Gastroesophageal sphincter (tissue), 4 donors: ENCODE data around the gene SLK. TPM values are rescaled to one million over a fixed set of nuclear protein-coding genes. Genes with fewer than 3 reads are reported as not detected.

ENCODE experiments used
- ATAC-seq: fragments of 150-250 bp; one replicate; pipeline ENCODE4 v1.9.1; 2016; ENCODE audit warnings: mild to moderate bottlenecking, moderate library complexity
- H3K27ac ChIP-seq, 4 donors: fragments of 200-600 bp; sonication (generic) in 3 of 4; 1 replicate in 3 of 4; 2 replicates in 1 of 4; pipeline ENCODE4 v1.5.1; 2016 to 2019
- H3K27me3 ChIP-seq: fragments of 200-600 bp; sonication (generic); one replicate; pipeline ENCODE4 v1.5.1; 2019
- H3K36me3 ChIP-seq, 2 donors: fragments of 200-600 bp; sonication (generic); one replicate each; pipeline ENCODE4 v1.5.1; 2019; ENCODE audit warnings: control low read depth in 1 of 2
- H3K4me1 ChIP-seq, 3 donors: fragments of 200-600 bp; sonication (generic); 1 replicate in 2 of 3; 2 replicates in 1 of 3; pipeline ENCODE4 v1.5.1; 2016 to 2019; ENCODE audit warnings: control low read depth in 2 of 3
- H3K4me3 ChIP-seq, 2 donors: fragments of 200-600 bp; sonication (generic); one replicate each; pipeline ENCODE4 v1.5.1; 2019; ENCODE audit warnings: mild to moderate bottlenecking in 1 of 2, moderate library complexity in 1 of 2
- H3K9me3 ChIP-seq, 3 donors: fragments of 200-600 bp; sonication (generic); one replicate each; pipeline ENCODE4 v1.5.1; 2017 to 2019; ENCODE audit warnings: control low read depth in 2 of 3
- EP300 ChIP-seq: sonication (generic); formaldehyde crosslinking; IDR thresholded peaks from one replicate; pipeline ENCODE4 v1.6.1; 2017; ENCODE audit warnings: antibody characterized with exemption, mild to moderate bottlenecking
- POLR2A ChIP-seq, 2 donors: fragments of 450-650 bp; IDR thresholded peaks; one replicate each; pipeline ENCODE4 v1.6.1; 2017; ENCODE audit warnings: antibody characterized with exemption in 2 of 2, mild to moderate bottlenecking in 2 of 2, moderate library complexity in 1 of 2
- POLR2AphosphoS5 ChIP-seq: sonication (generic); formaldehyde crosslinking; IDR thresholded peaks from one replicate; pipeline ENCODE4 v1.6.1; 2017; ENCODE audit warnings: antibody characterized with exemption
- WGBS, 2 donors: methylation state at CpG; one replicate each; pipeline ENCODE4 v1.1.5; 2018; ENCODE audit warnings: low coverage in 1 of 2; 5-methylcytosine and 5-hydroxymethylcytosine counted together
- total RNA-seq, 4 donors: library from RNA; depleted of rRNA; stranded (reverse); fragments of >200 nt; gene quantifications; one replicate each; pipeline ENCODE4 v1.1.0, GENCODE V29; 2016
- TF ChIP-seq, protein P1 (sequence below), 4 experiments: fragments of 200-600 bp in 2 of 4; fragments of 450-650 bp in 2 of 4; sonication (generic) in 1 of 4; IDR thresholded peaks; one replicate each; pipeline ENCODE4 v1.5.1; 2017 to 2019; ENCODE audit warnings: antibody characterized with exemption in 4 of 4, mild to moderate bottlenecking in 2 of 4, moderate library complexity in 2 of 4

SLK gene
- total RNA-seq, 4 donors from 2014 or later: 75.0 to 119 (median 107) TPM

DNA sequence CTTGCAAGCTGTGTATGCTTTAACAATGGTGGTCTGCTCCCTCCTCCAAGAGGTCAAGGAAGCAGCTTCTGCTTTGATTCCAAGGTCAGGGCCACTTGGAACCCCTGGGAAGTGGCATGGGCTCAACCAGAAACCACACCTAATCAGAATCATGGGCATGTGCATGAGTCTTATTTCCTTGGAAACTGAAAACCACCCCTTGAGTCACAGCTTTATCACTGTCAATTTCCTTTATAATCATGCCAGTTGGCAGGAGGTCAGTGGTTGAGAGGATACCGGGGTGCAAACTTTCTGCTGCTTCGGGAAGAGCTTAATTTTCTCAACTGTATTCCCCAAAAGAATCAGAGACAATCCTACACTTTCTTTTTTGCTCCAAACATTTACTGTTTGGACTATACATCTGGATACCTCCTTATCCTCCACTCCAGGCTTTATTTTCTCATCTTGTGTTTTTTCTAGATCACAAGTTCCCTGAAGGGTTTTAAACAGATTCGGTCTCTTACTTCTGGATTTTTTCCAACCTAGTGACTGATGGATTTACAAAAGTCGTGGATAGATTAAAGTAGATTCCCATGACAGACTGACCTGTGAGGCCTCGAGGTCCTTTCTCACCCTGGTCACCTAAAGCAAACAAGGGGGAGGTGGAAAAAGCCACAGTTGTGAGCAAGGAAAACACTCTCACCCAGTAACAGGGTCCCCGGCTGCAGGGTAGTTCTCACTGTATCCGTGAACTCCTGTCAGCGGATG lies 82.7 kb downstream of the SLK start:
- ATAC-seq: no peak
- H3K4me3 ChIP-seq: no peak overlapping the region
- no peaks in the 10 kb centered on the region for H3K9me3 ChIP-seq
- no peaks in the 10 kb centered on the region for H3K4me1 ChIP-seq
- no peaks in the 10 kb centered on the region for H3K27me3 ChIP-seq
- no peaks in the 10 kb centered on the region for H3K36me3 ChIP-seq
- TF ChIP-seq, protein P1, sequence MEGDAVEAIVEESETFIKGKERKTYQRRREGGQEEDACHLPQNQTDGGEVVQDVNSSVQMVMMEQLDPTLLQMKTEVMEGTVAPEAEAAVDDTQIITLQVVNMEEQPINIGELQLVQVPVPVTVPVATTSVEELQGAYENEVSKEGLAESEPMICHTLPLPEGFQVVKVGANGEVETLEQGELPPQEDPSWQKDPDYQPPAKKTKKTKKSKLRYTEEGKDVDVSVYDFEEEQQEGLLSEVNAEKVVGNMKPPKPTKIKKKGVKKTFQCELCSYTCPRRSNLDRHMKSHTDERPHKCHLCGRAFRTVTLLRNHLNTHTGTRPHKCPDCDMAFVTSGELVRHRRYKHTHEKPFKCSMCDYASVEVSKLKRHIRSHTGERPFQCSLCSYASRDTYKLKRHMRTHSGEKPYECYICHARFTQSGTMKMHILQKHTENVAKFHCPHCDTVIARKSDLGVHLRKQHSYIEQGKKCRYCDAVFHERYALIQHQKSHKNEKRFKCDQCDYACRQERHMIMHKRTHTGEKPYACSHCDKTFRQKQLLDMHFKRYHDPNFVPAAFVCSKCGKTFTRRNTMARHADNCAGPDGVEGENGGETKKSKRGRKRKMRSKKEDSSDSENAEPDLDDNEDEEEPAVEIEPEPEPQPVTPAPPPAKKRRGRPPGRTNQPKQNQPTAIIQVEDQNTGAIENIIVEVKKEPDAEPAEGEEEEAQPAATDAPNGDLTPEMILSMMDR (IDR thresholded peaks at IDR 0.05): no peak
- TF ChIP-seq EP300: no peak
- no peak for TF ChIP-seq POLR2AphosphoS5
- H3K27ac ChIP-seq: no peak overlapping the region
- 32 to 44% methylated on average over 7 of the region's 8 CpGs for WGBS, 2 donors

GRCh38 chr10:104052431-104052830 lies 85.5 kb downstream of the SLK start:
- 100% methylated on average over 1 of the region's 2 CpGs; no CpG with 5 or more reads in 1 of the 2 donors for WGBS, 2 donors

DNA sequence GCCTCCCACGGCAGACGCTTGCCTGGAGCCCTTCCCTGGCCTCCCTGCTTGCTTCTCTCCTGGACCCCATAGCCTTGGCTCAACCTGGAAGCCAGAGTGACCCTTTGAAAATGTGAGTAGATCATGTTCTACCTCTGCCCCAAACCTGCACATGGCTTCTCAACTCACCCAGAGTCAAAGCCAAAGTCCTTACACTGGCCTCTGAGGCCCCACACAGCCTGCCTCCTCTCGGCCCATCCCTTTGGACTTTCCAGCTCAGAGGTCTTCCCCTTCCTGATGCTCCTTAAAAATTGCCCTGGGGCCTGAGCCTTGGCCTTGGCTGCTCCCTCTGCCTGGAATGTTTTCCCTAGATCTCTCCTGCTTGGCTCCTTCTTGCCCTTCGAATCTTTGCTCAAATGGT lies 86.3 kb downstream of the SLK start:
- no peaks in the 10 kb centered on the region for H3K36me3 ChIP-seq
- H3K27ac ChIP-seq: no peak overlapping the region
- no peaks in the 10 kb centered on the region for H3K4me1 ChIP-seq
- WGBS, 2 donors: 97 to 100% methylated on average over 1 to 4 of the region's 4 CpGs
- H3K4me3 ChIP-seq: no peak overlapping the region
- no peaks in the 10 kb centered on the region for H3K27me3 ChIP-seq
- no peak for ATAC-seq
- H3K9me3 ChIP-seq: no peaks in the 10 kb centered on the region
- no peak for TF ChIP-seq POLR2AphosphoS5
- TF ChIP-seq POLR2A (IDR thresholded peaks at IDR 0.05): no peak
- TF ChIP-seq, protein P1 (IDR thresholded peaks at IDR 0.05): no peak
- no peak for TF ChIP-seq EP300

More at GRCh38 chr10:104052431-104052830, 85.5 kb downstream of the SLK start:
- Histone ChIP-seq H3K4me1 (no peaks in the 10 kb centered on the region), H3K27me3 (no peaks in the 10 kb centered on the region), H3K9me3 (no peaks in the 10 kb centered on the region), H3K27ac (no peak overlapping the region), H3K4me3 (no peak overlapping the region), H3K36me3 (no peaks in the 10 kb centered on the region)
- ATAC-seq: no peak
- TF ChIP-seq POLR2A (IDR thresholded peaks at IDR 0.05) (no peak), EP300 (no peak), POLR2AphosphoS5 (no peak)
- TF ChIP-seq, protein P1 (IDR thresholded peaks at IDR 0.05): no peak

DNA sequence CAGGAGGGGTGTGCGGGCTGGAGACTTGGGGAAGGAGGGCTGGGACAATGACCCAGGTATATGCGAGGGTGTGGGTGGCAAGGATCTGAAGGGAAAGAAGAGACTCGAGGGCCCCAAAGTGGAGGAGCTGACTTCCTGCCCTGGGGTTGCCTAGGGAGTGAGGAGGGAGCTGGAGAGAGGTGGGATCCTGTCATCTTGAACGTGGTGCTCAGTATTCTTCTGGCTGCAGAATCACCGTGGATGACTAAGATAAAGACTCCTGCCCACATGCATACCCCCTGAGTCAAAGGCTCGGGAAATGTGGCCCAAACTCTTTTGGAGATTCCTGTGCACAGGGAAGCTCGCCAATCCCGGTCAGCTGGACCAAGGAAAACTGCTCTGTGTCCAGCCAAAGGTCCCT lies 87.5 kb downstream of the SLK start:
- Histone ChIP-seq H3K27me3 (no peaks in the 10 kb centered on the region), H3K9me3 (no peaks in the 10 kb centered on the region), H3K4me3 (no peak overlapping the region), H3K36me3 (no peaks in the 10 kb centered on the region), H3K4me1 (no peaks in the 10 kb centered on the region), H3K27ac (no peak overlapping the region)
- TF ChIP-seq POLR2AphosphoS5 (no peak), EP300 (no peak), POLR2A (IDR thresholded peaks at IDR 0.05) (no peak)
- TF ChIP-seq, protein P1 (IDR thresholded peaks at IDR 0.05): no peak
- ATAC-seq: no peak
- WGBS, 2 donors: 49 to 53% methylated on average over 5 of the region's 8 CpGs

- no peaks in the 10 kb centered on the region for H3K9me3 ChIP-seq
- no peaks in the 10 kb centered on the region for H3K27me3 ChIP-seq
- no peak for ATAC-seq
- 50 to 100% methylated on average over 1 to 2 of the region's 14 CpGs for WGBS, 2 donors
- H3K4me3 ChIP-seq: no peak overlapping the region
- no peaks in the 10 kb centered on the region for H3K36me3 ChIP-seq
- H3K4me1 ChIP-seq: no peaks in the 10 kb centered on the region
- TF ChIP-seq, protein P1 (IDR thresholded peaks at IDR 0.05): no peak
- TF ChIP-seq EP300 (no peak), POLR2A (IDR thresholded peaks at IDR 0.05) (no peak), POLR2AphosphoS5 (no peak)
- H3K27ac ChIP-seq: no peak overlapping the region
Observed at GRCh38 chr10:104056619-104057273, 89.8 kb downstream of the SLK start.
